Measurements from ENCODE around the gene LYPLAL1. TPM values are rescaled to one million over a fixed set of nuclear protein-coding genes. Genes with fewer than 3 reads are reported as not detected.
"Not testable (repeated sequence)": the region's sequence is repeated elsewhere in the genome, so short reads cannot be mapped to it uniquely, and the experiment has no call there.

Gene LYPLAL1
- total RNA-seq, 1 donor from 2014 or later = 17.3 TPM

DNA sequence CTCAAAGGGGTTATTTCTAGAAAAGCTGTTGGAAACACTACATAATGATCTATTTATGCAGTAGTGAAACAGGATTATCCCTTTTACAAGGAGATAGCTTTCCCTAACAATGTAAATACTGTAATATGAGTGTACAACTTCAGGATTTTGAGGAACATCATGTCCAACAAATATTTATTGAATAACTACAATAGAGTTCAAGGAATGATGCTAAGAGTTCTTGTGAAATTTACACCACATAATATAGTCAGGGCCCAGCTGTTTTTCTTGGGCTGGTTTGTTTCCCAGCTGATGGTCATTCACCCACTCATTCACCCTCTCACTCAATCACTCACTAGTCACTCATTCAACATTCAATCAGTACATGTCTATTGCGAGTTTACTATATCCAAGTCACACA, 12.3 kb upstream of the LYPLAL1 start:
- ATAC-seq (no peak), DNase-seq (ENCODE audit: low spot score) (no peak)

- DNase-seq (ENCODE audit: low spot score) (no peak), ATAC-seq (no peak)
These were observed 10.2 kb upstream of the LYPLAL1 start for GRCh38 chr1:219163401-219163954.

DNA sequence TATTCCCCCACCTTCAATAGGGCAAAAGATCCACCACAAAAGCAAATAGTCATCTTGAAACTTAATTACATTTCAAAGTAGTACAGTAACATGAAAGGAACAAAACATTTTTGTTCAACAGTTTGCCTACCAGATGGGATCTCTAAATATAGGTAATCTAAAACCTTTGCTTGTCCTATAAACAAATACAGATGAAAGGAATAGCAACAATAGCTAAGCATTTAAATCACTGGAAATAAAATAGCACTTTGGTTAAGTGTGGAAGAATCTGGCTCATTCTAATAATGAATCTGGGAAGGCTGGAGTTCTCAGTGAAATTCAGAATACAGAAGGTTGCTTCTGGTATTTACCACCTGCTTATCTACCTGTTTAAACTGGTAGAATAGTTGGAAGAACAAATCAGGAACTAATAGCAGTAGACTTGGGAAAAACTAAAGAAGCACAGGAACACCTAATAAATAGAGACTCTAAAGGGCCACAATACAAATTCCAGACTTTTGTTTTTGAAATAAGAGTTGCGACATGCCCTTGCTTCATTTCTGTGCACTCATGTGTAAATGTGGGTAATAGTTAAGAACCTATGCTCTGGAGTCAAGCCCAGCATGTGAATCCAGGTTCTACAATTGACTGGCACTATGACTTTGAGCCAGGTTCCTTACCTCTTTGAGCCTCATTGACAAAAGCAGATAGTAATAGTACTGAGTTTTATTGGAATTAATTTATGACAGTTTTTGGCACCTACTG, 2.3 kb upstream of the LYPLAL1 start:
- peak; percentile 30 for ATAC-seq
- DNase-seq (ENCODE audit: low spot score) = no peak

GRCh38 chr1:219172821-219173220, 857 bp upstream of the LYPLAL1 start:
- ATAC-seq = no peak
- DNase-seq (ENCODE audit: low spot score) = no peak

GRCh38 chr1:219173434-219173757, 282 bp upstream of the LYPLAL1 start:
- no peak for ATAC-seq
- no peak for DNase-seq (ENCODE audit: low spot score)

GRCh38 chr1:219174460-219175211, 958 bp downstream of the LYPLAL1 start:
- ATAC-seq = peak; percentile 51
- no peak for DNase-seq (ENCODE audit: low spot score)

DNA sequence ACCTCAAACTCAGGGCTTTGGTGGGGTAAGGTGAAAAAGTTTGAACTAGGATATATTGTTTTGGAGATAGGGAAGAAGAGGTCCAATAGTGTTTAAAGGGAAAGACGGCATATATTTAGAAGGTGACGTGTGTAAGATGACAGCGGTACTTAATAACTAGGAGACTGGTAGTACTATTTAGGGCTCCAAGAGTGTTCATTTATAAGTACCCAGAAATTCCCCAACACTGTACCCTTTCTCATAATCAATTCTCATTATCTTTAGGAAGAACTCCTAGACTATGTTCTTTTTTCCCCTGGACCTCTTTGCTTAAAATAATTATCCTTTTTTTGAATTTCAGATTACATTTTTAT, 1.5 kb downstream of the LYPLAL1 start:
- ATAC-seq = no peak
- DNase-seq (ENCODE audit: low spot score) = no peak

DNA sequence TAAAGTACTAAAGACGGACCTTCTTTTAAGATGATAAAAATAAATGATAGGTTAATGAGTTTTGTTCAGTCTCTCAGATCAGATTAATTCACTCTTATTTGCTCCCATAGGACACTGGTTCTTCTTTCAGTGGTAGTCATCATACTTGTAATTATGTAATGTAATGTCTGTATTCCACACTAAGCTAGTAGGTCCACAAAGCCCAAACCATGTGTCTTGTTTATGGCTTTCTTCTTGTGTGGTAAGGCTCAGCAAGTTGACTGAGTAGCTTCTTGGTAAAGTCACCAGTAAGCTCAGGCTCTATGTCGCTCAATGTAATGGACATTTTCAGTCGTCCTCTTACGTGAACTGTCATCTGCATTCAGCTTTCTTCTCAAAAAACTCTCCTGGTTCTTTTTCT, 2.5 kb downstream of the LYPLAL1 start:
- no peak for ATAC-seq
- no peak for DNase-seq (ENCODE audit: low spot score)

DNA sequence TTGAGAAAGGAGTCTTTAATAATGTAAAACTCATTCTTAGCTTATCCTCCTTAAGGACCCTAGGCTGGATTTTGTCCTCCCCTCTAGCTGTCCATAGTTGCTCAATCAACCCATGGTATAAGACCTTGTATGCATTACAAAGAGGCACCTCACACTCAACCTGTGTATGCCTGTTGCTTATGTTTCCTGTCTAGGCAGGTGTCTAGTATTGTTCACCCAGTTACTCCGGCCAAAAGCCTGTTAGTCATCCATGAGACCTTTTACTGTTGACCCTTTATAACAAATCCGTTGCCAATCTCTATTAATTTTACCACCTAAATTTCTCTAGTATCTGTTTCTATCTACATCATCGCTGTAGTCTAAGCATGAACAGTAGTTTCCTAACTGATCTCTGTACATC, 3.7 kb downstream of the LYPLAL1 start:
- no peak for DNase-seq (ENCODE audit: low spot score)

DNA sequence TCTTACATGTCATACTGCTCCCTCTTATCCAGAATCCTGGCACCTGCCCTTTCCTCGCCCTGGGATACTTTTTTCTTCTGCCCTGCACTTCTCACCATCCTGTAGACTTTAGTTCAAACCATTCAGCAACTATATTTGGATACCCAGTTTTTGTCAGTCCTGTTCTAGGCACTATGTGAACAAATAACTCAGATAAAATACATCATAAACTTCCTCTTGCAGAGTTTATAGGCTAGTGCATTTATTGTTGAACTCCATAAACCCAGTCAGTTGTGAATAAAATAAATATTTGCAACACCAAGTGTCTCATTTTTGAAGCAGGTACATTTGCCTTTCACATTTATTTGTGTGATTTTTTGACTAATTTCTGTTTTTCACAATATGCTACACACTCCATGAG, 4.3 kb downstream of the LYPLAL1 start:
- DNase-seq (ENCODE audit: low spot score) (no peak), ATAC-seq (no peak)

More for the DNA sequence above, 3.7 kb downstream of the LYPLAL1 start:
- no peak for ATAC-seq

DNA sequence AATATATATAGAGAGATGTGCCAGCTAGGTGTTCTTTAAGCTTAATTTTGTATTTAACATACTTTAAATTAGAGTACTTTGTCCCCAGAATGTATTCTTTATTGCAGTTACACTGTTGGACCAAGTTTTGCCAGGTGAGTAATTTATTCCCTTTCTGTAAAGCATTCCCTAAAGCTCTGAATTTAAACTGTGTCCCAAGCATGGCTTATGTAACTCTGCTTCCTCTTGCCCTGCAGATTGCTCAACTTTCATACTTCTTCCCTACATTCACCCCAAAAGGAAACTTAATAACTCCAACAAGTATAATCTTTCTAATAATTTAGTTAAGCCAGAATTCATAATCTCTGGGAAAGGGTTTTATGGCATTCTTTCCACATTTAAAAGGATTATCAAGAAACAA, 5.6 kb downstream of the LYPLAL1 start:
- ATAC-seq (peak; percentile 50), DNase-seq (ENCODE audit: low spot score) (no peak)

DNA sequence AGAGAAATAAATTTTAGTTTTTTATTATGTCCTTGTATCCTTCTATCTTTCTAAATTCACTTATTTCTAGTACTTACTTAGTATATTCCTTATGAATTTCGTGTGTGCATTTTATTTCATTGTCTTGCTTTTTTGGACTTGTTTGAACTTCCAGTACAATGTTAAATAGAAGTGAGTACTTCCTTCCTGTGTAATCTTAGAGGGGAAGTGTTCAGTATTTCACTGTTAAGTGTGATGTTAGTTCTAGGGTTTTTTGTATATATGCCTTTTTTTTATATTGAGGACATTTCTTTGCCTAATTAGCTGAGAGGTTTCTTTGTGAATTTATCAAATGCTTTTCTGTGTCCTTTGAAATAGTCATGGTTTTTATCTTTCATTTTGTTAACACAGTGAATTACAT, 10.7 kb downstream of the LYPLAL1 start:
- DNase-seq (ENCODE audit: low spot score) (no peak), ATAC-seq (no peak)

- ATAC-seq = no peak
- no peak for DNase-seq (ENCODE audit: low spot score)
These were observed 11.9 kb downstream of the LYPLAL1 start for GRCh38 chr1:219185486-219186117.

- peak; percentile 81 for ATAC-seq
These were observed 14.7 kb downstream of the LYPLAL1 start for GRCh38 chr1:219188331-219188803.

DNA sequence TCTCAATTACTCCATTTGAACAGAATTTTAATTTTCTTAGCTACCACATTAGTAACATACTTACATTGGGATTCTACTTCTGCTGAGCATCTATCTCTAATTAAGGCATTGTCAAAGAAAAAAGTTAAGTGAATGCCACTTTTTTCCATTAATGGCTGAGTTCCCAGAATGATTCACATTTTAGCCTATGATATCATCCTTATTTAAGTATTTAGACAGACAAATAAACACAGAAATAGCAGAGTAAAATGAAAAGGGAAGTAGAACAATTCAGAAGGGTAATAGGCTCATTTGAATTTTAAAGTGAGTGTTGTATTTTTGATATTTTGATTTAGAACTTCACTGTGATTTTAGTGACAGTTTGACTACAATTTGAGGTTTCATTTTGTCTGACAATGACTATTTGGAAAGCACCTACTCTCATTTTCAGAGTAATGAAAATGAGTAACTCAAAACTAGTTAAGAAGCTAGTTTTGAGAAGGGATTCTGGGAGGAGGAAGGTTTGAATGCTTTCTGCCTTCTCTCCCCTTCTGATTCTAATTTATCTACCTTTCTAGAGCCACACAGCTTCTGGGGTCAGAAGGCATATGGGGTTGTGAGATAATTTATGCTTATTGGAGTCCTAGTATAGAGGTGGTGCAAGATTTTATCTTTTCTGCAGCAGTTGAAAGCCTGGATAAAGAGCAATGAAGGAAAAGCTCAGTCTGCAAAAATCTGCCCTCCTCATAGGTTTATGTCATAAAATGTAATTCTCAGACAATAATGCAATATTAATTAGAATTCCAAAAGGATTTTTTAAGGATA, 15.5 kb downstream of the LYPLAL1 start:
- DNase-seq (ENCODE audit: low spot score) = no peak
- peak; percentile 53 for ATAC-seq

More at GRCh38 chr1:219188331-219188803, 14.7 kb downstream of the LYPLAL1 start:
- DNase-seq (ENCODE audit: low spot score) = no peak

DNA sequence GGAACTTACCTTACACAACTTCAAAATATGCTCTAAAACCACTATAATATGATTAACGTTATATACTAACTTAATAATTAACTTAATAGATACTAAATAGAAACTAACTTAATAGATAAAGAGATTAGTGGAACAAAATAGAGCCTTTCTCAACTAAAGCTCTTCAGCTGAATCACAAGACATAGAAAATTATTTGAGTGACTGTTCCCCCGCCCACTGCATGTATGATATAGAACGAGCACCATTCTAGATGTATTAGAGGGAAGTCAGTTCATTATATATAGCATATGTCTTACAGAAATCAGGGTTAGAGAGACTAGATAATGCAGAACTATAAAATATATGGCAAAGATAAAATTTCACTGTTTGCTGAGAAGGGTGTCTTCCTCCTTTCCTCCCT, 16.3 kb downstream of the LYPLAL1 start:
- DNase-seq (ENCODE audit: low spot score) (no peak), ATAC-seq (no peak)

DNA sequence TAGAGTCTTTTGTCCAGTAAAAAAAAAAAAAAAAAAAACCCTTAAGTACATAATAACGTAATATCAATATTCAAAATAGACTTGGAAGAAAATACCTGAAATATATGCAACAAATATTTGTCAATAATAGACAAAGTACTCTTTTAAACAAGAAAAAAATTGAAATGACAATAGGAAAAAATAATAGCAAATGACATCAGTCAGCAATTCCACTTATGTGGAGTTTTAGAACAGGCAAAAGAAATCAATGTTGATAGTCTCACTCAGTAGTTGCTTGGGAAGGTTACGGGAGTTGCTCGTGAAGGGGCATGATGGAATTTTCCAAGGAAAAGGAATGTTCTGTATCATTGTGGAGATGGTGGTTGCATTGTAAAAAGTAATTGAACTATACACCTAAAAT, 16.9 kb downstream of the LYPLAL1 start:
- DNase-seq (ENCODE audit: low spot score) = no peak
- no peak for ATAC-seq

- not testable (repeated sequence) for DNase-seq (ENCODE audit: low spot score); ATAC-seq
These were observed 22.2 kb downstream of the LYPLAL1 start for GRCh38 chr1:219195833-219196232.

GRCh38 chr1:219201656-219202055, 28.0 kb downstream of the LYPLAL1 start:
- ATAC-seq (no peak), DNase-seq (ENCODE audit: low spot score) (no peak)

DNA sequence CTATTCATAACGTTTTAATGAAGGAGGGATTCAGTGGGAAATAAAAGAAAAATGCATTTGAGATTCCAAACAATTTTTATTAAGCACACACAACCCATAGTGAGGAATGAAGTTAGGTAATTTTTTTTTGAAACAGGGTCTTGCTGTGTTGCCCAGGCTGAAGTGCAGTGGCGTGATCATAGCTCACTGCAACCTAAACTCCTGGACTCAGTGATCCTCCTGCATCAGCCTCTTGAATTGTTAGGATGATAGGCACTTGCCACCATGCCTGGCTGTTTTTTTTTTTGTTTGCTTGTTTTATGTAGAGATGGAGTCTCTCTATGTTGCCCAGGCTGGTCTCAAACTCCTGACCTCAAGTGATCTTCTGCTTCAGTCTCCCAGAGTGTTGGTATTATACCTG, 28.9 kb downstream of the LYPLAL1 start:
- ATAC-seq = no peak
- DNase-seq (ENCODE audit: low spot score) = no peak

DNA sequence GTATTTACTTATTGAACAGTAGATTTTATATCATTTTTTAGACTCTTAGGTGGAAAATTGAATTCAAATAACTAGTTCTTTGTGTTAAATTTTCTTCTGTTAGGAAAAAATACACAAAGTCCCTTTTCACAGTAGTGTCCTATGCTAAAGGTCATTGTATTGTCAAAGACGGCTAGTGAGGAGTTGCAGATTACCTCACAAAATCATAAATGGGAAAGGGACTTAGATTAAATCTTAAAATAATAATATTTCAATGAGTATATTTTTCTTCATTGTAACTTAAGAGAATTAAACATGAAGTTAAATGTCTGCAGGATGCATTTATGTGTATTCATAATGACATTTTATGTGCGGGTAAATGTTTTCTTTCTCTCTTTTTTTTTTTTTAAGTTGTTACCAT, 32.7 kb downstream of the LYPLAL1 start:
- ATAC-seq (no peak), DNase-seq (ENCODE audit: low spot score) (no peak)
